Ovary (tissue), 9 donors: Measurements from ENCODE around the gene C4orf54. TPM values are rescaled to one million over a fixed set of nuclear protein-coding genes. Genes with fewer than 3 reads are reported as not detected.

Experiments
- DNase-seq, 5 donors: peaks; one replicate each; pipeline ENCODE4 v3.0.0-alpha.2; 2019 to 2020
- H3K27ac ChIP-seq, 2 donors: fragments of 200-600 bp; one replicate each; pipeline versions ENCODE4 v1.5.1 to v1.8.0; 2019 to 2022
- H3K27me3 ChIP-seq: fragments of 200-600 bp; one replicate; pipeline ENCODE4 v1.8.0; 2022
- H3K36me3 ChIP-seq: fragments of 200-600 bp; sonication (generic); one replicate; pipeline ENCODE4 v1.5.1; 2019
- H3K4me1 ChIP-seq: one replicate; pipeline ENCODE4 v1.8.1; 2013; ENCODE audit warnings: mild to moderate bottlenecking, moderate library complexity; ENCODE audit not compliant: insufficient read depth
- H3K4me3 ChIP-seq: fragments of 200-600 bp; sonication (generic); one replicate; pipeline ENCODE4 v1.5.1; 2017
- H3K9me3 ChIP-seq, 2 donors: fragments of 200-600 bp in 1 of 2; sonication (generic) in 1 of 2; one replicate each; pipeline versions ENCODE4 v1.5.1 to v1.8.1; 2013 to 2019; ENCODE audit warnings: mild to moderate bottlenecking in 1 of 2, moderate library complexity in 1 of 2
- CTCF ChIP-seq, 3 donors: fragments of 450-650 bp in 2 of 3; fragments of 200-600 bp in 1 of 3; IDR thresholded peaks; one replicate each; pipeline versions ENCODE4 v1.5.1 to v1.8.0; 2016 to 2022; ENCODE audit warnings: antibody characterized with exemption in 3 of 3, mild to moderate bottlenecking in 1 of 3
- EP300 ChIP-seq: sonication (generic); formaldehyde crosslinking; IDR thresholded peaks from one replicate; pipeline ENCODE4 v1.6.1; 2017; ENCODE audit warnings: antibody characterized with exemption
- POLR2A ChIP-seq: fragments of 450-650 bp; IDR thresholded peaks from one replicate; pipeline ENCODE4 v1.6.1; 2017; ENCODE audit warnings: antibody characterized with exemption, mild to moderate bottlenecking, moderate library complexity
- WGBS, 3 donors: extraction: QIAGEN DNeasy Blood & Tissue Kit in 1 of 3; methylation state at CpG; one replicate each; pipeline versions ENCODE4 v1.1.5 to v1.1.7; 2013 to 2017; 5-methylcytosine and 5-hydroxymethylcytosine counted together
- intact Hi-C, 4 donors: fragments of 100-400 bp; cut with DNase I; formaldehyde crosslinking; loops; one replicate each; pipeline versions ENCODE4 v1.11.0 to v1.15.1; 2022 to 2023
- polyA plus RNA-seq, 2 donors: library from polyadenylated mRNA; stranded (reverse); fragments of 200-250 nt in 1 of 2; fragments of 350-450 nt in 1 of 2; fragmentation: Illumina TruSeq in 1 of 2; extraction: RNeasy Lipid Tissue Mini Kit (QIAGEN cat#74804) in 1 of 2; gene quantifications; one replicate each; pipeline ENCODE4 v1.2.3, GENCODE V29; 2013 to 2014
- total RNA-seq, 7 donors: library from RNA; depleted of rRNA in 2 of 7; stranded (reverse); fragments of >200 nt in 2 of 7; fragmentation: NEBNext Ultra II Directional in 3 of 7; extraction: Animal tissue kit (Norgen Biotek cat#: 25700) in 3 of 7; gene quantifications; one replicate each; pipeline versions ENCODE4 v1.1.0 to v1.2.4, GENCODE V29; 2016 to 2023
- donor health status: DM: no; HTN: no; CAD: no; lungs with moderate emphysema.
- donor health status: DM: no; HTN: no; CAD: no.
- donor health status: Bipolar disorder and iron deficiency.
- donor health status: DM: yes; HTN: yes; CAD: no.
- donor health status: DM: no; HTN: no; CAD: no.
- donor health status: DM: yes; HTN: yes; CAD: no.

Gene C4orf54
- total and polyA plus RNA-seq, 9 donors: 0.05 to 0.15 (median 0.11) TPM; not detected in 2

GRCh38 chr4:99612704-99613103 is 44.9 kb downstream of the C4orf54 start:
- no peak overlapping the region for H3K27ac ChIP-seq
- no peaks in the 10 kb centered on the region for H3K36me3 ChIP-seq
- 39 to 47% (median 42%) methylated on average over 5 of the region's 5 CpGs for WGBS, 3 donors
- TF ChIP-seq CTCF (IDR thresholded peaks at IDR 0.05): no peak
- TF ChIP-seq EP300: no peak
- no peak for TF ChIP-seq POLR2A
- no peaks in the 10 kb centered on the region for H3K27me3 ChIP-seq
- H3K4me1 ChIP-seq: no peaks in the 10 kb centered on the region
- H3K9me3 ChIP-seq: no peaks in the 10 kb centered on the region
- intact Hi-C loops: no loop called here
- H3K4me3 ChIP-seq: no peak overlapping the region
- DNase-seq: no peak

- intact Hi-C loops: no loop called here
- Histone ChIP-seq H3K36me3 (no peaks in the 10 kb centered on the region), H3K27ac (no peak overlapping the region), H3K27me3 (no peaks in the 10 kb centered on the region), H3K4me3 (no peak overlapping the region), H3K4me1 (no peaks in the 10 kb centered on the region), H3K9me3 (no peaks in the 10 kb centered on the region)
- WGBS, 3 donors: 73 to 76% (median 76%) methylated on average over 3 of the region's 3 CpGs
- DNase-seq: no peak
- TF ChIP-seq CTCF (IDR thresholded peaks at IDR 0.05): no peak
- TF ChIP-seq POLR2A: no peak
- TF ChIP-seq EP300: no peak
Observed at GRCh38 chr4:99612281-99612680, 45.3 kb downstream of the C4orf54 start.

- Histone ChIP-seq H3K4me3 (no peak overlapping the region), H3K9me3 (no peaks in the 10 kb centered on the region), H3K27ac (no peak overlapping the region), H3K27me3 (no peaks in the 10 kb centered on the region), H3K4me1 (no peaks in the 10 kb centered on the region), H3K36me3 (no peaks in the 10 kb centered on the region)
- intact Hi-C loops: no loop called here
- no peak for DNase-seq
- WGBS, 3 donors: 77 to 83% (median 80%) methylated on average over 5 of the region's 5 CpGs
- TF ChIP-seq EP300 (no peak), CTCF (IDR thresholded peaks at IDR 0.05) (no peak), POLR2A (no peak)
Observed at GRCh38 chr4:99610605-99611175, 46.9 kb downstream of the C4orf54 start.

- intact Hi-C loops: loop anchor here in 1 of 4 donors (10.0 kb wide), 1 partner anchor 1154 kb away; no protein-coding TSS in a partner anchor
- Histone ChIP-seq H3K4me1 (no peaks in the 10 kb centered on the region), H3K4me3 (no peak overlapping the region), H3K9me3 (no peaks in the 10 kb centered on the region), H3K27me3 (no peaks in the 10 kb centered on the region), H3K36me3 (no peaks in the 10 kb centered on the region), H3K27ac (no peak overlapping the region)
- WGBS, 3 donors: 76 to 96% (median 83%) methylated on average over 5 of the region's 5 CpGs
- TF ChIP-seq EP300: no peak
- TF ChIP-seq POLR2A: no peak
- TF ChIP-seq CTCF (IDR thresholded peaks at IDR 0.05): no peak
- no peak for DNase-seq
Observed at GRCh38 chr4:99608417-99608816, 49.2 kb downstream of the C4orf54 start.

Other genes starting within 250 kb of the C4orf54 start
- not detected for gene ADH7, start 222.5 kb downstream of the C4orf54 start, total RNA-seq
- not detected for gene ADH7, start 222.5 kb downstream of the C4orf54 start, polyA plus RNA-seq
- not detected for gene C4orf17, start 146.8 kb downstream of the C4orf54 start, total RNA-seq
- gene C4orf17, start 146.8 kb downstream of the C4orf54 start, polyA plus RNA-seq: not detected
- 1 to 10 TPM; 2.5 to 5.3 (median 3.1) TPM for gene TRMT10A, start 93.8 kb downstream of the C4orf54 start, total RNA-seq
- gene TRMT10A, start 93.8 kb downstream of the C4orf54 start, polyA plus RNA-seq: 1 to 10 TPM; 2.5 to 4.6 TPM
- gene MTTP, start 83.0 kb downstream of the C4orf54 start, total RNA-seq: 1 to 10 TPM in 6 of 7 donors, under 1 TPM in 1; 0.67 to 4.8 (median 1.9) TPM
- gene MTTP, start 83.0 kb downstream of the C4orf54 start, polyA plus RNA-seq: 1 to 10 TPM; 2.6 to 2.7 TPM
- gene DAPP1, start 159.0 kb upstream of the C4orf54 start, total RNA-seq: 1 to 10 TPM in 2 of 7 donors, under 1 TPM in 5; 0.40 to 4.1 (median 0.65) TPM
- 1 to 10 TPM in 1 of 2 donors, under 1 TPM in 1; 0.34 to 1.6 TPM for gene DAPP1, start 159.0 kb upstream of the C4orf54 start, polyA plus RNA-seq
- 10 to 100 TPM; 36.5 to 52.4 (median 43.7) TPM for gene LAMTOR3, start 236.6 kb upstream of the C4orf54 start, total RNA-seq
- 10 to 100 TPM; 47.7 to 53.4 TPM for gene LAMTOR3, start 236.6 kb upstream of the C4orf54 start, polyA plus RNA-seq